Kidney tubule cell (primary cell): Measurements from ENCODE around the gene TNFSF4.
"Not testable (repeated sequence)": the region's sequence is repeated elsewhere in the genome, so short reads cannot be mapped to it uniquely, and the experiment has no call there.

Experiments
- DNase-seq: peaks from one replicate; pipeline ENCODE4 v3.0.0-alpha.2; 2018; ENCODE audit warnings: low spot score

The TNFSF4 gene, protein sequence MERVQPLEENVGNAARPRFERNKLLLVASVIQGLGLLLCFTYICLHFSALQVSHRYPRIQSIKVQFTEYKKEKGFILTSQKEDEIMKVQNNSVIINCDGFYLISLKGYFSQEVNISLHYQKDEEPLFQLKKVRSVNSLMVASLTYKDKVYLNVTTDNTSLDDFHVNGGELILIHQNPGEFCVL

GRCh38 chr1:173206816-173207568 lies at the start of gene TNFSF4:
TSS of gene TNFSF4 (minus strand) at chr1:173207331. CDS start at chr1:173207176, 155 bp downstream.
- DNase-seq, result no peak

DNA sequence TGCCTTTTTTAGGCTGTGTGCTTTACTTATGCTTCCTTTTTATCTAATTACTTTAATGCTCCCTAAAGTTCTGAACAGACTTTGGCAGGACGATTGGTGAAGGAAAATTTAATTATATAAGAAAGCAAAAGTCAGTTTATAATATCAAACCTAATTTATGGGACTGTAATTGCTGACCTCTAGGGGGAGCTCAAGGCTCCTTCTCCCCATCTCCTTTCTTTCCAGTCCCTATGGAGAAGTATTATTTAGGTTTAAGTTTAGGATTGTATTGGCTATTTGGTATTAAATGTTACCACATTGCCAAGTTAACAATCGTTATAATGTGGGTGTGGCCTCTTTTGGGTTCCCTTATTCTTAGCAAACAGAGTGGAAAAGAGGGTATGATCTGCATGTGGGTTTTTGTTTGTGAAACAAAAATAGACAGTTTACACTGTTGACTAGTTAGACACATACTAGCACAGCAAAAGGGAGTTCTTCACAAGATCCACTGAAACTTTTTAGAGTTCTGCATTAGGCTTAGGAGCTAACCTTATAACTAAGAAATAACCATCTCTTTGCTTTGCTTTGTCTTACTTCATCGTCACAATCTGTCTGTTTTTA lies 48.2 kb upstream of the TNFSF4 start:
- DNase-seq, result peak; percentile 44

DNA sequence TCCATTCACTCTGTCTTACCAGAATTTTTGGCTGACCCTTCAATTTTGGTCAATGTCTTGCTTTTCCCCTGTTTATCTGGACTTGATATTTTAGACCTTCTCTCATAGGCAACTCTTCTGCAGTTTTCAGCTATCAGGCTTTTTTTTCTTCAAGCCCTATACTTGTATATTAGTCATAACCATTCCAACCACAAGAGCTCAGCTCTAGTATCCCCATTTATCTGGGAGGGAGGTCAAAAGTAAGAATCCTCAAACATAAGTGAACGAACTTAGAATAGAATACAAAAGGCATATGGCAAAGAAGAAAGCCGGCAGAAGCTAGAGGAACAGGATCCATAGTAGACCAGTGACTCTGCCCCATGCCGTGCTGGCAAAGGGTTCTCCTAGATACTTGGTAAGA lies 45.9 kb upstream of the TNFSF4 start:
- DNase-seq, result no peak

- DNase-seq, result no peak
These were observed 42.2 kb upstream of the TNFSF4 start for GRCh38 chr1:173249349-173249748.

- no peak for DNase-seq
These were observed 41.3 kb upstream of the TNFSF4 start for GRCh38 chr1:173248247-173248940.

- no peak for DNase-seq
These were observed 38.8 kb upstream of the TNFSF4 start for GRCh38 chr1:173245892-173246291.

DNA sequence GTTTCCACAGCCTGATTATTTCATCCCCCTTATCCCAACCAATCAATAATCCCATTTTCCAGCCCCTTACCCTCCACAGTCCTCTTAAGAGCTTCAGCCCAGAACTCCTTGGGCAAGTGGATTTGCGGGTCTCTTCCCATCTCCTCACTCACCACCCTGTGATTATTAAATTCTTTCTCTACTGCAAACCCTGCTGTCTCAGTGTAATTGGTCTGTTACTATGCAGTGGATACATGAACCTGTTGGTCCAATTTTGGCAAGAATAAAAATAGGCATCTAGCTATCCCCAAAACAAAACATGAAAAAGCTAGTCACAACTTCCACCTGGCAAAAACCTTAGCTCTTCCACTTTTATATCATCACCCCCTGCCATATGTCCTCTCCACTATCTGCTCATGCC lies 36.2 kb upstream of the TNFSF4 start:
- no peak for DNase-seq

DNA sequence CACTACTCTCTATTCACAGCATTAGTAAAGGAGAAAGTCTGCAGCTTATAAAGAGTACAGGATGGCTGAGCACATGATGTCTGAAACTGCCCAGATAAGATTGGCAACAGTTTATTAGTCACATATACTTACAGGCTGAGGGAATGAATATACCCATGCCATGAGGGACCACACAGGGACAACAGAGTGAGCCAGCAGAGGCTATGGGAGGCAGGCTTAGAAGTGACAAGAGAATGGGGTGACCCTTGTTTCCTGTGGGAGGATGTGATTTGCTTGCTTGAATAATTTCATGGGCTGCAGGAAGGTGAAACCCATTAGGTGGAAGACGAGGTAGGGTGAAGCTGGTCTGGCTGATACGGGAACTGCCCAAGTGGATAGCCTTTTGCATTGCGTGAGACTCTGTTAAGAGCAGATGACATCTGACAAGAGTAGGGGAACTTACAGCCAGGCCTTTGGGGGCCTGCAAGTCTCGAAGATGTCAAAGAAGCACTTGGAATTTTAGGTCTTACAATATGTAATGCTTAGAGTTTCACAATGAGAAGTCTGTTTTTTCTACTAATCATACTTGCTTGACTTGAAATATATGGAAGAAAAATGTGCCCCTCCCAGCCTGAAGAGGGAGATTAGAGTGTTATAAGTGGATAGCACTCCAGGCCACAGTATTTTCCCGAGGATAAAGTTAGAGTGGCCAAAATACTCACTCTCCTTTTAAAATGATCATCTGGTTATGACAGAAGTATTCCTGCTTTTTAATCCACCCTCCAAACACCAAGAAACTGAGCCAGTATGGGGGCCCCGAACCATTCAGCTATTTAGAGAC lies 34.6 kb upstream of the TNFSF4 start:
- DNase-seq, result no peak

- no peak for DNase-seq
These were observed 33.5 kb upstream of the TNFSF4 start for GRCh38 chr1:173240609-173241008.

GRCh38 chr1:173239058-173239457 lies 31.9 kb upstream of the TNFSF4 start:
- no peak for DNase-seq

DNA sequence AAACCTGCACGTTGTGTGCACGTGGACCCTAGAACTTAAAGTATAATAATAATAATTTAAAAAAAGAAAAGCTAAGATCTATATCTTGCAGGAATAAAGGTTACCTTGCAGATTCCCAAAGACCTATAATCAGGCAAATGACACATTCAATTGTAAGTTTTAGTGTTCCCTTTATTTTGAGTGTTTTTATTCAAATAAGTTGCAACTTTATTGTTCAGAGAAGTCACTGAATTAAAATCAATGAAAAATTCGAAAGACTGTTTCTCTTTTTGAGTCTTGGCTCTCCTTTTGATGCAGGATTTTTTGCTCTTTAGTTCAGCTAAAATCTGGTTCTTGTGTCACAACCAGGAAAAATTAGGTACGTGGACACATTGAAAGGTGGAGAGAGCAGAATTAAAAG lies 27.8 kb upstream of the TNFSF4 start:
- DNase-seq, result no peak

DNA sequence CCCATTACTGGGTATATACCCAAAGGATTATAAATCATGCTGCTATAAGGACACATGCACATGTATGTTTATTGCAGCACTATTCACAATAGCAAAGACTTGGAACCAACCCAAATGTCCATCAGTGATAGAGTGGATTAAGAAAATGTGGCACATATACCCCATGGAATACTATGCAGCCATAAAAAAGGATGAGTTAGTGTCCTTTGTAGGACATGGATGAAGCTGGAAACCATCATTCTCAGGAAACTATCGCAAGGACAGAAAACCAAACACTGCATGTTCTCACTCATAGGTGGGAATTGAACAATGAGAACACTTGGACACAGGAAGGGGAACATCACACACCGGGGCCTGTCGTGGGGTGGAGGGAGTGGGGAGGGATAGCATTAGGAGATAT lies 27.3 kb upstream of the TNFSF4 start:
- DNase-seq, result not testable (repeated sequence)

GRCh38 chr1:173229031-173229430 lies 21.9 kb upstream of the TNFSF4 start:
- not testable (repeated sequence) for DNase-seq

DNA sequence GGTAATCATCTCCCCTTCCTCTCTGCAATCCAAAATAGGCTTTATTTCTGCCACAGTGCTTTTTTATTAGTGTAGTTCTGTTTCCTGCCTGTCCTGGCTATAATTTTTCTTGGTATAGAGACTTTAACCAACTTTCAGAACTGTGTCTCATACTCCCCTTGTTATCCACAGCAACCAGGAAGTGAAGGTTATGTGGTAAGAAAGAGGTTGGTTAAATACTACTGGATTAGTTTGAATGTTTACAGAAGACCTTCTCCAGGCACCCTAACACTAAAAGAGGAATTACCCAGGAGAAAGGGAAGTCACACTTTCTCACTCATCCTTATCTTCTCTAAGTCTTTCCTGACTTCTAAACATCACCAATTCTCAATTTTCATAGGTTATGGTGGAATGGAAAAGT lies 17.8 kb upstream of the TNFSF4 start:
- DNase-seq, result no peak

- no peak for DNase-seq
These were observed 17.3 kb upstream of the TNFSF4 start for GRCh38 chr1:173224280-173224892.

DNA sequence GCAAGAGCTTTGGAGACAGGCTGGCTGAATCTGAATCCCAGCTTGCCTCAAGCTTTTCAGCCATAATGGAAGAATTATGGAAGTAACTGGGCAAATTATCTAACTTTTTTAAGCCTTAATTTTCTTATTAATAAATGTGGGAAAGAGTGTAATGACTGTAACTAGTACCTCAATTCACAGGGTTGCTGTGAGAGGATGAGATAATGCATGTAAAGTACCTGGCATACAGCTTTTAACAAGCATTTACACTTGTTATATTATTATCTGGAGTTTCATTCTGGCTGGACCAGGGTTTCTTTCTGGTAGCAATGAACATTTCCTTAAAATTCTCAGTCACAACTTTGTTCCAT lies 15.9 kb upstream of the TNFSF4 start:
- no peak for DNase-seq

DNA sequence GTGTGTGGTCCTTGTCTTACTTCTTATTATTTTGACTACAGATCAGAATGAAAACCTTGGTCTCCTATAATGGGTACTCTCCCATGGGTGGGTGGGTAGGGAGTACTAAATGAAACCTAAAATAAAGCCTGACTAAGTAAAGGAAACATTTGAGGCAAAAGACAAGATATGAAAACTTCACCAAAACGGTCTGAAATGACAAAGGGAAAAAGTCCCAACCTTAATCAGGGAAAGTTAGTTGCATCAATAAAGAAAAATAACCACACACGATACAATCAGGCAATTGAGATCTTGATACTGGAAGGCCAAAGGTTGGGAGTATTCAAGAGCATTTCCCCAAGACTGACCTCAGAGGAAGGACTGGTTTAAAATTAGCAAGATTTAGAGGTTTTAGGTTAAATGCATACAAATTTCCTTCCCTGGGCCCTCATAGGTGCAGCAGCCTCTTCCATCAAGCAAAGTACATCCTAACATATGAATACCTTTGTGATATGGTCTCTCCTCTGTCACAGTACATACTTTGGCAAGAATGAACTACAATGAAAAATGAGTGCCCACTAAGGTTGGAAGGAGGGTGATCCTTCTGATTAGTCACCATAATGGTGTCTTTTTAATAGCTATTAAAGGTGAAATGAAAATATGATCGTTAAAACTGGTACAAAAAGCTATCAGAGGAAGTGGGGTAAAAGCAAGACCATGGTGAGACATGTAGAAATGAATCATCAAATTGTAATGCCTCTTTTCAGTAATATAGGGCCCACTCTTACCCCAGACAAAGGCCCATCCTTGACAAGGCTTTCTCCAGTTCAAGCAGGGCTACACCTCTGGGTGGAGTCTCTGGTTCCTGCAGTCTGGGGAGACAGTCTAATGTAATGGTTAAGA lies 15.3 kb upstream of the TNFSF4 start:
- DNase-seq, result no peak

- no peak for DNase-seq
These were observed 13.0 kb upstream of the TNFSF4 start for GRCh38 chr1:173220157-173220556.

DNA sequence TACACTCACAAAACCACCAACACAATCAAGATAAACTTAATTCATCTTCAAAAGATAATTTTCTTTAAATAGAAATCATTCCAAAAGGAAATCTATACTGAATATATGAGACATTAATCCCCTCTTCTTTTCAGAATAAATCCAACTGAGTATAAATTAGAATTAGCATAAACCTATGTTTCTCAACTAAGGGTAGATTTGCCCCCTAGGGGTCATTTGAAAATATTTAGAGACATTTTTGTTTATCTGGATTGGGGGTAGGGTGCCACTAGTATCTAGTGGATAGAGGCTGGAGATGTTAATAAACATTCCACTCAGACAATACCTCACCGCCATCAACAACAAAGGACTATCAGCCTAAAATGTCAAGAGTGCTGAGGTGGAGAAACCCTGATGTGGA lies 6.5 kb upstream of the TNFSF4 start:
- DNase-seq, result no peak

- DNase-seq, result no peak
These were observed 5.9 kb upstream of the TNFSF4 start for GRCh38 chr1:173212952-173213491.
